BLaER1 treated with 17β-estradiol and CSF1 and Interleukin-3, amounts not matched to agents 10 nM and 100 nM (cell line): Measurements from ENCODE around the gene KRT17.

Experiments used
- H3K27ac ChIP-seq, 11 experiments: shearing (Covaris generic); formaldehyde crosslinking; 2 replicates each; pipeline ENCODE4 v1.8.1; 2022
- H3K27me3 ChIP-seq, 11 experiments: shearing (Covaris generic); formaldehyde crosslinking; 2 replicates each; pipeline ENCODE4 v1.8.1; 2022
- H3K36me3 ChIP-seq, 11 experiments: shearing (Covaris generic); formaldehyde crosslinking; 2 replicates each; pipeline ENCODE4 v1.8.1; 2022
- H3K4me1 ChIP-seq, 10 experiments: shearing (Covaris generic); formaldehyde crosslinking; 2 replicates each; pipeline ENCODE4 v1.8.1; 2022
- H3K4me2 ChIP-seq, 11 experiments: shearing (Covaris generic); formaldehyde crosslinking; 2 replicates each; pipeline ENCODE4 v1.8.1; 2022
- H3K4me3 ChIP-seq, 10 experiments: shearing (Covaris generic); formaldehyde crosslinking; 2 replicates each; pipeline ENCODE4 v1.8.1; 2022
- H3K9ac ChIP-seq, 11 experiments: shearing (Covaris generic); formaldehyde crosslinking; 2 replicates each; pipeline ENCODE4 v1.8.1; 2022
- H3K9me3 ChIP-seq, 11 experiments: shearing (Covaris generic); formaldehyde crosslinking; replicated peaks in 1 of 11; 2 replicates each; pipeline ENCODE4 v1.8.1; 2022
- H4K20me1 ChIP-seq, 11 experiments: shearing (Covaris generic); formaldehyde crosslinking; 2 replicates each; pipeline ENCODE4 v1.8.1; 2022
- Cebpa-rat ChIP-seq, 11 experiments: shearing (Covaris generic); IDR thresholded peaks; 2 replicates each; pipeline ENCODE4 v1.8.1; 2022

KRT17 gene

DNA sequence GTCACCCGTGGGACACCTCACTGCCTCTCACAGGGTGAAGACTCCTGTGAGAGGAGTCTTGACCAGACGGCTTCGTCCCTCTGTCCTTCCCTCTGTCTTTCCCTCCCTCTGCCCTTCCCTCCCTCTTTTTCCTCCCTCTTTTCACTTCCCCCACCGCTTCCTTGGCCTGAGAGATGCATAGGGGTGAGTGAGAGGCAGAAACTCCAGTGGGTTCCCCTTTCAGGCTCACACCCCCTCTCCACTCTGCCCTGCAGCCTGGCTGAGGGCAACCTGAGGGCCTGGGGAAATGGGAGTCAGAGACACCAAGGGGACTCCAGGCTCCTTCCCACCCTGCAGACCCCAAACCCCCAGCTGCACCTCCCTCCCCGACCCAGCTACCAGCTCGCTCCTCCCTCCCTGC is 14.6 kb upstream of the KRT17 start:
- Histone ChIP-seq H4K20me1 (no peaks in the 10 kb centered on the region; a peak in 3 of 22 replicates), H3K9me3 (no peaks in the 10 kb centered on the region), H3K27ac (no peak overlapping the region), H3K9ac (no peak overlapping the region), H3K4me3 (no peak overlapping the region), H3K4me2 (peak overlapping the region in 1 of 11 experiments; percentile 32; a peak in 1 of 22 replicates), H3K4me1 (peaks cover 0 to 5% (median 0%) of the 10 kb centered on the region in 10 experiments; a peak in 3 of 20 replicates), H3K36me3 (no peaks in the 10 kb centered on the region), H3K27me3 (no peaks in the 10 kb centered on the region)
- TF ChIP-seq Cebpa-rat (IDR thresholded peaks at IDR 0.05): no peak

- Histone ChIP-seq H3K27me3 (no peaks in the 10 kb centered on the region), H3K9me3 (no peaks in the 10 kb centered on the region), H3K4me2 (no peak overlapping the region), H3K4me1 (peaks cover 0 to 5% (median 0%) of the 10 kb centered on the region in 10 experiments; a peak in 3 of 20 replicates), H3K9ac (no peak overlapping the region), H4K20me1 (no peaks in the 10 kb centered on the region; a peak in 3 of 22 replicates), H3K27ac (no peak overlapping the region), H3K4me3 (no peak overlapping the region), H3K36me3 (no peaks in the 10 kb centered on the region)
- TF ChIP-seq Cebpa-rat (IDR thresholded peaks at IDR 0.05): no peak
Measured at GRCh38 chr17:41638194-41638593, 13.8 kb upstream of the KRT17 start.

GRCh38 chr17:41636652-41637051 is 12.3 kb upstream of the KRT17 start:
- Histone ChIP-seq H3K27me3 (no peaks in the 10 kb centered on the region), H3K9me3 (no peaks in the 10 kb centered on the region), H3K4me1 (peaks cover 0 to 5% (median 0%) of the 10 kb centered on the region in 10 experiments; a peak in 3 of 20 replicates), H3K27ac (no peak overlapping the region), H3K4me2 (no peak overlapping the region), H3K9ac (no peak overlapping the region), H4K20me1 (no peaks in the 10 kb centered on the region; a peak in 3 of 22 replicates), H3K36me3 (no peaks in the 10 kb centered on the region), H3K4me3 (no peak overlapping the region)
- no peak for TF ChIP-seq Cebpa-rat (IDR thresholded peaks at IDR 0.05)

GRCh38 chr17:41635121-41636097 is 11.0 kb upstream of the KRT17 start:
- Histone ChIP-seq H3K27ac (no peak overlapping the region), H3K9ac (no peak overlapping the region)

GRCh38 chr17:41634639-41635038 is 10.3 kb upstream of the KRT17 start:
- no peak for TF ChIP-seq Cebpa-rat (IDR thresholded peaks at IDR 0.05)
- no peaks in the 10 kb centered on the region for H3K27me3 ChIP-seq
- peaks cover 0 to 11% (median 0%) of the 10 kb centered on the region in 10 experiments; a peak in 6 of 20 replicates for H3K4me1 ChIP-seq
- H3K9me3 ChIP-seq: no peaks in the 10 kb centered on the region
- no peak overlapping the region for H3K9ac ChIP-seq
- no peak overlapping the region for H3K4me2 ChIP-seq
- no peaks in the 10 kb centered on the region for H3K36me3 ChIP-seq
- H4K20me1 ChIP-seq: no peaks in the 10 kb centered on the region; a peak in 3 of 22 replicates
- no peak overlapping the region for H3K4me3 ChIP-seq
- no peak overlapping the region for H3K27ac ChIP-seq

More at GRCh38 chr17:41635121-41636097, 11.0 kb upstream of the KRT17 start:
- no peaks in the 10 kb centered on the region; a peak in 3 of 22 replicates for H4K20me1 ChIP-seq
- no peaks in the 10 kb centered on the region for H3K36me3 ChIP-seq
- no peak overlapping the region for H3K4me2 ChIP-seq
- no peaks in the 10 kb centered on the region for H3K9me3 ChIP-seq
- no peak for TF ChIP-seq Cebpa-rat (IDR thresholded peaks at IDR 0.05)
- H3K4me3 ChIP-seq: no peak overlapping the region
- no peaks in the 10 kb centered on the region for H3K27me3 ChIP-seq
- peaks cover 0 to 6% (median 0%) of the 10 kb centered on the region in 10 experiments; a peak in 6 of 20 replicates for H3K4me1 ChIP-seq

- no peak for TF ChIP-seq Cebpa-rat (IDR thresholded peaks at IDR 0.05)
- no peaks in the 10 kb centered on the region; a peak in 3 of 22 replicates for H4K20me1 ChIP-seq
- H3K9ac ChIP-seq: no peak overlapping the region
- no peaks in the 10 kb centered on the region for H3K9me3 ChIP-seq
- no peaks in the 10 kb centered on the region for H3K27me3 ChIP-seq
- H3K4me1 ChIP-seq: peaks cover 0 to 12% (median 0%) of the 10 kb centered on the region in 10 experiments; a peak in 4 of 20 replicates
- H3K4me2 ChIP-seq: no peak overlapping the region
- H3K27ac ChIP-seq: no peak overlapping the region
- no peak overlapping the region for H3K4me3 ChIP-seq
- no peaks in the 10 kb centered on the region for H3K36me3 ChIP-seq
Measured at GRCh38 chr17:41633556-41634199, 9.3 kb upstream of the KRT17 start.

DNA sequence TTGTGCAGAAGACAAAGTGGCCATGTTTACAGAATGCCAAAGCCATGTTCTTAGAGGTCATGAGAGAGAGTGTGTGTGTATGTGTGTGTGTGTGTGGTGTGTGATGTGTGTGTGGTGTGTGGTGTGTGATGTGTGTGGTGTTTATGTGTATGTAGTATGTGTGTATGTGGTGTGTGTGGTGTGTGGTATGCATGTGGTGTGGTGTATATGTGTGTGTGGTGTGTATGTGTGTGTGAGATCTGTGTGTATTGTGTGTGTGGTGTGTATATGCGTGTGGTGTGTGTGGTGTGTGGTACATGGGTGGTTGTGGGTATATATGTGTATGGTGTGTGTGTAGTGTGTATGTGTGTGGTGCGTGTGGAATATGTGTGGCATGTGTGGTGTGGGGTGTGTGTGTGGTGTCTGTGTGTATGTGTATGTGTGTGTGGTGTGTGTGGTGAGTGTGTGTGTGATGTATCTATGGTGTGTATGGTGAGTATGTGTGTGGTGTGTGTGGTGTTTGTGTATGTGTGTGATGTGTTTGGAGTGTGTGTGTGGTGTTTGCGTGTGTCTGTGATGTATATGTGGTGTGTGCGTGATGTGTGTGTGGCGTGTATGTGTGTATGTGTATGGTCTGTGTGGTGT is 8.2 kb upstream of the KRT17 start:
- Histone ChIP-seq H3K4me2 (no peak overlapping the region), H3K4me1 (peaks cover 0 to 12% (median 0%) of the 10 kb centered on the region in 10 experiments; a peak in 4 of 20 replicates), H3K27me3 (no peaks in the 10 kb centered on the region), H3K9me3 (no peaks in the 10 kb centered on the region), H3K27ac (no peak overlapping the region), H3K9ac (no peak overlapping the region), H3K4me3 (no peak overlapping the region), H4K20me1 (no peaks in the 10 kb centered on the region; a peak in 2 of 22 replicates), H3K36me3 (no peaks in the 10 kb centered on the region)
- TF ChIP-seq Cebpa-rat (IDR thresholded peaks at IDR 0.05): no peak

- Histone ChIP-seq H3K4me2 (no peak overlapping the region), H3K4me1 (peaks cover 0 to 12% (median 0%) of the 10 kb centered on the region in 10 experiments; a peak in 4 of 20 replicates), H3K9ac (no peak overlapping the region), H3K27ac (no peak overlapping the region), H4K20me1 (no peaks in the 10 kb centered on the region; a peak in 2 of 22 replicates), H3K4me3 (no peak overlapping the region), H3K27me3 (no peaks in the 10 kb centered on the region), H3K36me3 (no peaks in the 10 kb centered on the region), H3K9me3 (no peaks in the 10 kb centered on the region)
- no peak for TF ChIP-seq Cebpa-rat (IDR thresholded peaks at IDR 0.05)
Measured at GRCh38 chr17:41631898-41632285, 7.5 kb upstream of the KRT17 start.
